Right lobe of liver (tissue), 6 donors: ENCODE data around the gene N4BP2L1. TPM values are rescaled to one million over a fixed set of nuclear protein-coding genes. Genes with fewer than 3 reads are reported as not detected.

Source experiments
- ATAC-seq, 4 donors: fragments of 200-7000 bp; cut with Tn5 transposase; one replicate each; pipeline ENCODE4 v1.9.1; 2020; ENCODE audit warnings: mild to moderate bottlenecking in 4 of 4, moderate library complexity in 4 of 4
- DNase-seq, 3 donors: peaks; one replicate each; pipeline ENCODE4 v3.0.0-alpha.2; 2020
- H3K27ac ChIP-seq, 3 donors: fragments of 200-600 bp; one replicate each; pipeline ENCODE4 v1.8.0; 2022
- H3K27me3 ChIP-seq, 2 donors: fragments of 200-600 bp; one replicate each; pipeline ENCODE4 v1.8.0; 2022
- H3K36me3 ChIP-seq, 4 donors: fragments of 200-600 bp; sonication (generic) in 1 of 4; one replicate each; pipeline versions ENCODE4 v1.5.1 to v1.8.0; 2017 to 2022; ENCODE audit warnings: control low read depth in 1 of 4
- H3K4me1 ChIP-seq, 4 donors: fragments of 200-600 bp; sonication (generic) in 1 of 4; one replicate each; pipeline versions ENCODE4 v1.5.1 to v1.8.0; 2017 to 2022; ENCODE audit warnings: control low read depth in 1 of 4
- H3K4me3 ChIP-seq, 3 donors: fragments of 200-600 bp; one replicate each; pipeline ENCODE4 v1.8.0; 2022
- H3K9me3 ChIP-seq, 4 donors: fragments of 200-600 bp; sonication (generic) in 1 of 4; one replicate each; pipeline versions ENCODE4 v1.5.1 to v1.8.0; 2017 to 2022; ENCODE audit warnings: control low read depth in 1 of 4
- CTCF ChIP-seq, 4 donors: fragments of 200-600 bp in 3 of 4; fragments of 450-650 bp in 1 of 4; IDR thresholded peaks; one replicate each; pipeline versions ENCODE4 v1.5.1 to v1.8.0; 2016 to 2022; ENCODE audit warnings: antibody characterized with exemption in 4 of 4, mild to moderate bottlenecking in 2 of 4
- POLR2A ChIP-seq: fragments of 450-650 bp; IDR thresholded peaks from one replicate; pipeline ENCODE4 v1.6.1; 2017; ENCODE audit warnings: antibody characterized with exemption, mild to moderate bottlenecking
- WGBS: methylation state at CpG from one replicate; pipeline ENCODE4 v1.1.6; 2018; ENCODE audit warnings: low coverage, low lambda C conversion rate; ENCODE audit not compliant: insufficient coverage; ENCODE audit errors: missing lambda C conversion rate; 5-methylcytosine and 5-hydroxymethylcytosine counted together
- intact Hi-C, 2 donors: fragments of 100-400 bp; cut with DNase I; formaldehyde crosslinking; loops; one replicate each; pipeline versions ENCODE4 v1.11.2 to v1.14.1; 2022
- total RNA-seq, 6 experiments: library from RNA; depleted of rRNA in 2 of 6; stranded (reverse); fragments of >200 nt in 2 of 6; fragmentation: NEBNext Ultra II Directional in 3 of 6; extraction: Animal tissue kit (Norgen Biotek cat#: 25700) in 3 of 6; gene quantifications; one replicate each; pipeline versions ENCODE4 v1.1.0 to v1.2.4, GENCODE V29; 2016 to 2023
- donor health status: DM: no; HTN: yes; CAD: no.
- donor health status: DM: no; HTN: no; CAD: no.
- donor health status: DM: no; HTN: no; CAD: no.
- donor health status: DM: no; HTN: yes; CAD: no.
- donor health status: DM: no; HTN: yes; CAD: no.

N4BP2L1 gene
- total RNA-seq, 6 experiments from 2014 or later, result 17.4 to 56.9 (median 26.5) TPM

- Histone ChIP-seq H3K4me1 (peaks cover 0 to 36% (median 16%) of the 10 kb centered on the region in 4 donors), H3K4me3 (peak overlapping the region in 1 of 3 donors; percentile 17), H3K9me3 (no peaks in the 10 kb centered on the region), H3K36me3 (peaks cover 0 to 17% (median 4%) of the 10 kb centered on the region in 4 donors), H3K27me3 (no peaks in the 10 kb centered on the region), H3K27ac (peak overlapping the region; percentile 44 to 91 (median 82))
- 20% methylated on average over 18 of the region's 27 CpGs for WGBS
- peak; percentile 80 to 85 (median 84) for ATAC-seq
- peak; percentile 55 to 86 (median 85) for DNase-seq
- intact Hi-C loops, result no loop called here
- TF ChIP-seq POLR2A (no peak), CTCF (IDR thresholded peaks at IDR 0.05) (no peak)
Measured at GRCh38 chr13:32409561-32410421, 18.1 kb downstream of the N4BP2L1 start.

GRCh38 chr13:32409001-32409313 lies 19.0 kb downstream of the N4BP2L1 start:
- no peaks in the 10 kb centered on the region for H3K27me3 ChIP-seq
- intact Hi-C loops, result no loop called here
- H3K4me1 ChIP-seq, result peaks cover 0 to 29% (median 14%) of the 10 kb centered on the region in 4 donors
- DNase-seq (no peak), ATAC-seq (no peak)
- TF ChIP-seq POLR2A, result no peak
- no peak for TF ChIP-seq CTCF (IDR thresholded peaks at IDR 0.05)
- no peaks in the 10 kb centered on the region for H3K9me3 ChIP-seq
- no peak overlapping the region for H3K4me3 ChIP-seq
- H3K27ac ChIP-seq, result peak overlapping the region in 2 of 3 donors; percentile 82 to 91
- H3K36me3 ChIP-seq, result peaks cover 0 to 24% (median 4%) of the 10 kb centered on the region in 4 donors
- WGBS, result 88% methylated on average over 6 of the region's 6 CpGs

- Histone ChIP-seq H3K27ac (no peak overlapping the region), H3K4me3 (no peak overlapping the region), H3K36me3 (peaks cover 0 to 29% (median 6%) of the 10 kb centered on the region in 4 donors), H3K4me1 (peaks cover 0 to 26% (median 12%) of the 10 kb centered on the region in 4 donors), H3K27me3 (no peaks in the 10 kb centered on the region), H3K9me3 (no peaks in the 10 kb centered on the region)
- TF ChIP-seq CTCF (IDR thresholded peaks at IDR 0.05) (no peak), POLR2A (no peak)
- intact Hi-C loops, result no loop called here
- DNase-seq, result no peak
- WGBS, result 79% methylated on average over 9 of the region's 9 CpGs
- no peak for ATAC-seq
Measured at GRCh38 chr13:32408296-32409000, 19.5 kb downstream of the N4BP2L1 start.

- no peaks in the 10 kb centered on the region for H3K9me3 ChIP-seq
- H3K36me3 ChIP-seq, result peaks cover 0 to 35% (median 9%) of the 10 kb centered on the region in 4 donors
- ATAC-seq, result no peak
- H3K4me3 ChIP-seq, result no peak overlapping the region
- intact Hi-C loops, result no loop called here
- H3K4me1 ChIP-seq, result peaks cover 0 to 24% (median 9%) of the 10 kb centered on the region in 4 donors
- no peak for DNase-seq
- no CpG with 5 or more reads among the region's 6 CpGs for WGBS
- H3K27ac ChIP-seq, result no peak overlapping the region
- no peaks in the 10 kb centered on the region for H3K27me3 ChIP-seq
- TF ChIP-seq POLR2A (no peak), CTCF (IDR thresholded peaks at IDR 0.05) (no peak)
Measured at GRCh38 chr13:32407854-32408253, 20.1 kb downstream of the N4BP2L1 start.
